Heart left ventricle (tissue), 16 donors: ENCODE measurements around the gene GJB4. TPM values are rescaled to one million over a fixed set of nuclear protein-coding genes. Genes with fewer than 3 reads are reported as not detected.

Experiments used
- ATAC-seq, 4 donors: fragments of 200-7000 bp; cut with Tn5 transposase; one replicate each; pipeline ENCODE4 v1.9.1; 2020 to 2022; ENCODE audit warnings: moderate library complexity in 4 of 4, mild to moderate bottlenecking in 3 of 4, moderate number of reproducible peaks in 1 of 4
- DNase-seq, 5 donors: peaks; one replicate each; pipeline ENCODE4 v3.0.0-alpha.2; 2020
- H3K27ac ChIP-seq, 12 donors: fragments of 200-600 bp; sonication (generic) in 4 of 12; one replicate each; pipeline versions ENCODE4 v1.5.0 to v1.8.0; 2016 to 2022; ENCODE audit warnings: mild to moderate bottlenecking in 2 of 12
- H3K27me3 ChIP-seq, 9 donors: fragments of 200-600 bp; sonication (generic) in 2 of 9; one replicate each; pipeline versions ENCODE4 v1.5.1 to v1.8.0; 2016 to 2022; ENCODE audit warnings: mild to moderate bottlenecking in 3 of 9
- H3K36me3 ChIP-seq, 9 donors: fragments of 200-600 bp; sonication (generic) in 2 of 9; one replicate each; pipeline versions ENCODE4 v1.5.0 to v1.8.0; 2018 to 2022; ENCODE audit warnings: mild to moderate bottlenecking in 2 of 9
- H3K4me1 ChIP-seq, 12 donors: fragments of 200-600 bp; sonication (generic) in 4 of 12; one replicate each; pipeline versions ENCODE4 v1.5.0 to v1.8.0; 2016 to 2022; ENCODE audit warnings: mild to moderate bottlenecking in 3 of 12
- H3K4me3 ChIP-seq, 12 donors: fragments of 200-600 bp; sonication (generic) in 4 of 12; one replicate each; pipeline versions ENCODE4 v1.5.0 to v1.8.0; 2017 to 2022; ENCODE audit warnings: mild to moderate bottlenecking in 9 of 12, moderate library complexity in 4 of 12
- H3K9me3 ChIP-seq, 12 donors: fragments of 200-600 bp; sonication (generic) in 4 of 12; one replicate each; pipeline versions ENCODE4 v1.5.0 to v1.8.0; 2016 to 2022; ENCODE audit warnings: mild to moderate bottlenecking in 1 of 12
- POLR2A ChIP-seq, 2 donors: fragments of 450-650 bp; IDR thresholded peaks; one replicate each; pipeline ENCODE4 v1.6.1; 2017; ENCODE audit warnings: antibody characterized with exemption in 2 of 2, mild to moderate bottlenecking in 2 of 2, moderate library complexity in 2 of 2
- WGBS, 4 donors: extraction: QIAGEN DNeasy Blood & Tissue Kit in 2 of 4; methylation state at CpG; one replicate each; pipeline versions ENCODE4 v1.1.5 to v1.1.7; 2013 to 2018; 5-methylcytosine and 5-hydroxymethylcytosine counted together
- intact Hi-C, 10 donors: fragments of 100-400 bp; cut with DNase I; formaldehyde crosslinking; loops; one replicate each; pipeline versions ENCODE4 v1.11.1 to v1.14.2; 2022
- polyA plus RNA-seq, 2 donors: library from polyadenylated mRNA; stranded (reverse); fragments of 200-250 nt; gene quantifications; one replicate each; pipeline ENCODE4 v1.2.3, GENCODE V29; 2013
- total RNA-seq, 9 donors: library from RNA; depleted of rRNA in 2 of 9; stranded (reverse); fragments of >200 nt in 2 of 9; fragmentation: NEBNext Ultra II Directional in 3 of 9; extraction: Animal tissue kit (Norgen Biotek cat#: 25700) in 3 of 9; gene quantifications; one replicate each; pipeline versions ENCODE4 v1.1.0 to v1.2.4, GENCODE V29; 2016 to 2023
- TF ChIP-seq, protein P1 (sequence below), 12 donors: fragments of 200-600 bp; sonication (generic) in 4 of 12; IDR thresholded peaks; one replicate each; pipeline versions ENCODE4 v1.5.0 to v1.8.0; 2018 to 2022; ENCODE audit warnings: antibody characterized with exemption in 12 of 12, mild to moderate bottlenecking in 5 of 12
- donor health status: ischemic (EF 13 %, LVEDD 7.1; RV severe dilation, severe dysfunction).
- donor health status: healthy with polysubstance abuse.
- donor health status: DM: no; HTN: yes; CAD: no.
- donor health status: DM: no; HTN: no; CAD: no.
- donor health status: ischemic (EF 25% LVEDD 6.9; RV normal size, moderate dysfunction).
- donor health status: ischemic (EF 25% LVEDD 5.7; RV mildly dilated, moderate dysfunction).
- donor health status: healthy.
- donor health status: DM: yes; HTN: yes; CAD: no.
- donor health status: ischemic (EF 35%, LVEDD 5.7; RV mildly dilated, moderate dysfunction).
- donor health status: nonischemic (EF 11% LVEDD 7.7; RV severe dilation, severe dysfunction).
- donor health status: DM: yes; HTN: yes; CAD: no.
- donor health status: PGD.
- donor health status: ischemic (EF 29% LVEDD 5.4; RV normal size, mild dysfunction).
- donor health status: nonischemic (EF 23%, LVEDD 6.1; RV moderate dilation, normal function).

The GJB4 gene
- total and polyA plus RNA-seq, 11 donors: not detected

DNA sequence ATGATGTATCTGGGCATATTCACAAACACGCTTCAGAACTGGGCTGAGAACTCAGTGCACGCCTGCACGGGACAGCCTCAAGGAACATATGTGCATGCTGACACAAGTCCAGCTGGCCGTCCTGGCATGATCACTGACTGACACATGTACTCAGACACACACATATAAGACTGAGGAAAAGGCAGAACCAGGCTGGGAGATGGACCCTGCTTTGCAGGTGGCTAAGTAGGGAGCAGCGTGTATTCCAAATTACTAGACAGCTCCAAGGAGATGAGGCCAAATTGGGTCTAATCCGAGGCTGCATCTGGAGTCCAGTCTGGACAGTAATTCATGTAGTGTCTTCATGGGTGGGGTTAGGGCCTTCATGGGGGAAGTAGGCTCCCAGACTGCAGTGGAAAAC, 46.1 kb upstream of the GJB4 start:
- 75 to 81% (median 78%) methylated on average over 6 of the region's 6 CpGs for WGBS, 4 donors
- Histone ChIP-seq H3K9me3 (no peaks in the 10 kb centered on the region), H3K36me3 (no peaks in the 10 kb centered on the region), H3K4me1 (no peaks in the 10 kb centered on the region), H3K27ac (no peak overlapping the region), H3K4me3 (no peak overlapping the region), H3K27me3 (peaks cover 0 to 6% (median 0%) of the 10 kb centered on the region in 9 donors)
- TF ChIP-seq, protein P1, sequence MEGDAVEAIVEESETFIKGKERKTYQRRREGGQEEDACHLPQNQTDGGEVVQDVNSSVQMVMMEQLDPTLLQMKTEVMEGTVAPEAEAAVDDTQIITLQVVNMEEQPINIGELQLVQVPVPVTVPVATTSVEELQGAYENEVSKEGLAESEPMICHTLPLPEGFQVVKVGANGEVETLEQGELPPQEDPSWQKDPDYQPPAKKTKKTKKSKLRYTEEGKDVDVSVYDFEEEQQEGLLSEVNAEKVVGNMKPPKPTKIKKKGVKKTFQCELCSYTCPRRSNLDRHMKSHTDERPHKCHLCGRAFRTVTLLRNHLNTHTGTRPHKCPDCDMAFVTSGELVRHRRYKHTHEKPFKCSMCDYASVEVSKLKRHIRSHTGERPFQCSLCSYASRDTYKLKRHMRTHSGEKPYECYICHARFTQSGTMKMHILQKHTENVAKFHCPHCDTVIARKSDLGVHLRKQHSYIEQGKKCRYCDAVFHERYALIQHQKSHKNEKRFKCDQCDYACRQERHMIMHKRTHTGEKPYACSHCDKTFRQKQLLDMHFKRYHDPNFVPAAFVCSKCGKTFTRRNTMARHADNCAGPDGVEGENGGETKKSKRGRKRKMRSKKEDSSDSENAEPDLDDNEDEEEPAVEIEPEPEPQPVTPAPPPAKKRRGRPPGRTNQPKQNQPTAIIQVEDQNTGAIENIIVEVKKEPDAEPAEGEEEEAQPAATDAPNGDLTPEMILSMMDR (IDR thresholded peaks at IDR 0.05): no peak
- TF ChIP-seq POLR2A (IDR thresholded peaks at IDR 0.05): no peak
- peak in 1 of 4 donors; percentile 34 for ATAC-seq
- intact Hi-C loops: no loop called here
- DNase-seq: no peak

GRCh38 chr1:34714386-34714785, 45.2 kb upstream of the GJB4 start:
- 25 to 30% (median 28%) methylated on average over 3 of the region's 3 CpGs for WGBS, 4 donors
- Histone ChIP-seq H3K27ac (no peak overlapping the region), H3K4me1 (no peaks in the 10 kb centered on the region), H3K27me3 (peaks cover 0 to 6% (median 0%) of the 10 kb centered on the region in 9 donors), H3K9me3 (no peaks in the 10 kb centered on the region), H3K4me3 (no peak overlapping the region), H3K36me3 (no peaks in the 10 kb centered on the region)
- no peak for TF ChIP-seq POLR2A (IDR thresholded peaks at IDR 0.05)
- TF ChIP-seq, protein P1 (IDR thresholded peaks at IDR 0.05): no peak
- ATAC-seq (no peak), DNase-seq (no peak)
- intact Hi-C loops: no loop called here

GRCh38 chr1:34715139-34715538, 44.4 kb upstream of the GJB4 start:
- intact Hi-C loops: no loop called here
- peaks cover 0 to 11% (median 0%) of the 10 kb centered on the region in 9 donors for H3K27me3 ChIP-seq

GRCh38 chr1:34721241-34721640, 38.3 kb upstream of the GJB4 start:
- H3K4me1 ChIP-seq: no peaks in the 10 kb centered on the region
- 53 to 62% (median 57%) methylated on average over 4 of the region's 4 CpGs for WGBS, 4 donors
- intact Hi-C loops: no loop called here
- H3K9me3 ChIP-seq: no peaks in the 10 kb centered on the region
- H3K27ac ChIP-seq: no peak overlapping the region
- DNase-seq (no peak), ATAC-seq (no peak)
- H3K4me3 ChIP-seq: no peak overlapping the region
- TF ChIP-seq POLR2A (IDR thresholded peaks at IDR 0.05): no peak
- TF ChIP-seq, protein P1 (IDR thresholded peaks at IDR 0.05): no peak
- no peaks in the 10 kb centered on the region for H3K36me3 ChIP-seq
- H3K27me3 ChIP-seq: peaks cover 0 to 17% (median 2%) of the 10 kb centered on the region in 9 donors

More at GRCh38 chr1:34715139-34715538, 44.4 kb upstream of the GJB4 start:
- Histone ChIP-seq H3K27ac (no peak overlapping the region), H3K36me3 (no peaks in the 10 kb centered on the region), H3K4me3 (no peak overlapping the region), H3K9me3 (no peaks in the 10 kb centered on the region), H3K4me1 (no peaks in the 10 kb centered on the region)
- TF ChIP-seq, protein P1 (IDR thresholded peaks at IDR 0.05): no peak
- 56 to 83% (median 68%) methylated on average over 3 of the region's 3 CpGs for WGBS, 4 donors
- no peak for ATAC-seq
- no peak for DNase-seq
